Right lobe of liver (tissue), 6 donors: ENCODE measurements around the gene ABCC3. TPM values are rescaled to one million over a fixed set of nuclear protein-coding genes. Genes with fewer than 3 reads are reported as not detected.

Experiments used
- ATAC-seq, 4 donors: fragments of 200-7000 bp; cut with Tn5 transposase; one replicate each; pipeline ENCODE4 v1.9.1; 2020; ENCODE audit warnings: mild to moderate bottlenecking in 4 of 4, moderate library complexity in 4 of 4
- DNase-seq, 3 donors: peaks; one replicate each; pipeline ENCODE4 v3.0.0-alpha.2; 2020
- H3K27ac ChIP-seq, 3 donors: fragments of 200-600 bp; one replicate each; pipeline ENCODE4 v1.8.0; 2022
- H3K27me3 ChIP-seq, 2 donors: fragments of 200-600 bp; one replicate each; pipeline ENCODE4 v1.8.0; 2022
- H3K36me3 ChIP-seq, 4 donors: fragments of 200-600 bp; sonication (generic) in 1 of 4; one replicate each; pipeline versions ENCODE4 v1.5.1 to v1.8.0; 2017 to 2022; ENCODE audit warnings: control low read depth in 1 of 4
- H3K4me1 ChIP-seq, 4 donors: fragments of 200-600 bp; sonication (generic) in 1 of 4; one replicate each; pipeline versions ENCODE4 v1.5.1 to v1.8.0; 2017 to 2022; ENCODE audit warnings: control low read depth in 1 of 4
- H3K4me3 ChIP-seq, 3 donors: fragments of 200-600 bp; one replicate each; pipeline ENCODE4 v1.8.0; 2022
- H3K9me3 ChIP-seq, 4 donors: fragments of 200-600 bp; sonication (generic) in 1 of 4; one replicate each; pipeline versions ENCODE4 v1.5.1 to v1.8.0; 2017 to 2022; ENCODE audit warnings: control low read depth in 1 of 4
- CTCF ChIP-seq, 4 donors: fragments of 200-600 bp in 3 of 4; fragments of 450-650 bp in 1 of 4; IDR thresholded peaks; one replicate each; pipeline versions ENCODE4 v1.5.1 to v1.8.0; 2016 to 2022; ENCODE audit warnings: antibody characterized with exemption in 4 of 4, mild to moderate bottlenecking in 2 of 4
- POLR2A ChIP-seq: fragments of 450-650 bp; IDR thresholded peaks from one replicate; pipeline ENCODE4 v1.6.1; 2017; ENCODE audit warnings: antibody characterized with exemption, mild to moderate bottlenecking
- WGBS: methylation state at CpG from one replicate; pipeline ENCODE4 v1.1.6; 2018; ENCODE audit warnings: low coverage, low lambda C conversion rate; ENCODE audit not compliant: insufficient coverage; ENCODE audit errors: missing lambda C conversion rate; 5-methylcytosine and 5-hydroxymethylcytosine counted together
- intact Hi-C, 2 donors: fragments of 100-400 bp; cut with DNase I; formaldehyde crosslinking; loops; one replicate each; pipeline versions ENCODE4 v1.11.2 to v1.14.1; 2022
- total RNA-seq, 6 experiments: library from RNA; depleted of rRNA in 2 of 6; stranded (reverse); fragments of >200 nt in 2 of 6; fragmentation: NEBNext Ultra II Directional in 3 of 6; extraction: Animal tissue kit (Norgen Biotek cat#: 25700) in 3 of 6; gene quantifications; one replicate each; pipeline versions ENCODE4 v1.1.0 to v1.2.4, GENCODE V29; 2016 to 2023
- donor health status: DM: no; HTN: yes; CAD: no.
- donor health status: DM: no; HTN: no; CAD: no.
- donor health status: DM: no; HTN: no; CAD: no.
- donor health status: DM: no; HTN: yes; CAD: no.
- donor health status: DM: no; HTN: yes; CAD: no.

Gene ABCC3
- total RNA-seq, 6 experiments from 2014 or later, result 146 to 286 (median 178) TPM

GRCh38 chr17:50687200-50688066, 52.8 kb downstream of the ABCC3 start:
- no peaks in the 10 kb centered on the region for H3K9me3 ChIP-seq
- no peak for ATAC-seq
- H3K27me3 ChIP-seq, result no peaks in the 10 kb centered on the region
- no peak overlapping the region for H3K4me3 ChIP-seq
- WGBS, result 69% methylated on average over 9 of the region's 16 CpGs
- peak overlapping the region; percentile 41 to 70 (median 45) for H3K27ac ChIP-seq
- peaks cover 6 to 92% (median 56%) of the 10 kb centered on the region in 4 donors for H3K4me1 ChIP-seq
- DNase-seq, result no peak
- intact Hi-C loops, result no loop called here
- peaks cover 0 to 4% (median 0%) of the 10 kb centered on the region in 4 donors for H3K36me3 ChIP-seq
- TF ChIP-seq POLR2A (no peak), CTCF (IDR thresholded peaks at IDR 0.05) (no peak)

- TF ChIP-seq POLR2A (no peak), CTCF (IDR thresholded peaks at IDR 0.05) (no peak)
Observed at GRCh38 chr17:50688245-50688644, 53.6 kb downstream of the ABCC3 start.

GRCh38 chr17:50689251-50689650, 54.6 kb downstream of the ABCC3 start:
- Histone ChIP-seq H3K4me1 (peaks cover 5 to 93% (median 53%) of the 10 kb centered on the region in 4 donors), H3K27ac (peak overlapping the region in 1 of 3 donors; percentile 24), H3K27me3 (no peaks in the 10 kb centered on the region), H3K4me3 (no peak overlapping the region), H3K36me3 (peaks cover 0 to 4% (median 0%) of the 10 kb centered on the region in 4 donors), H3K9me3 (no peaks in the 10 kb centered on the region)
- ATAC-seq (no peak), DNase-seq (no peak)
- 61% methylated on average over 3 of the region's 4 CpGs for WGBS
- TF ChIP-seq CTCF (IDR thresholded peaks at IDR 0.05), result no peak
- TF ChIP-seq POLR2A, result no peak
- intact Hi-C loops, result no loop called here

More at GRCh38 chr17:50688245-50688644, 53.6 kb downstream of the ABCC3 start:
- ATAC-seq (no peak), DNase-seq (no peak)
- H3K36me3 ChIP-seq, result peaks cover 0 to 4% (median 0%) of the 10 kb centered on the region in 4 donors
- H3K4me3 ChIP-seq, result no peak overlapping the region
- no peak overlapping the region for H3K27ac ChIP-seq
- peaks cover 6 to 93% (median 56%) of the 10 kb centered on the region in 4 donors for H3K4me1 ChIP-seq
- H3K27me3 ChIP-seq, result no peaks in the 10 kb centered on the region
- intact Hi-C loops, result no loop called here
- 90% methylated on average over 2 of the region's 3 CpGs for WGBS
- no peaks in the 10 kb centered on the region for H3K9me3 ChIP-seq

- 82% methylated on average over 8 of the region's 19 CpGs for WGBS
Observed at GRCh38 chr17:50689956-50690886, 55.5 kb downstream of the ABCC3 start.

More at GRCh38 chr17:50689956-50690886, 55.5 kb downstream of the ABCC3 start:
- Histone ChIP-seq H3K4me3 (no peak overlapping the region), H3K36me3 (peaks cover 0 to 6% (median 0%) of the 10 kb centered on the region in 4 donors), H3K27me3 (no peaks in the 10 kb centered on the region), H3K27ac (peak overlapping the region in 1 of 3 donors; percentile 43), H3K4me1 (peaks cover 2 to 91% (median 51%) of the 10 kb centered on the region in 4 donors), H3K9me3 (no peaks in the 10 kb centered on the region)
- intact Hi-C loops, result loop anchor here in 1 of 2 donors (5.0 kb wide), 1 partner anchor 138 kb away; no protein-coding TSS in a partner anchor
- TF ChIP-seq CTCF (IDR thresholded peaks at IDR 0.05), result no peak
- no peak for TF ChIP-seq POLR2A
- DNase-seq (no peak), ATAC-seq (no peak)
